HCT116 (cell line): ENCODE measurements around the gene NOTCH4. TPM values are rescaled to one million over a fixed set of nuclear protein-coding genes. Genes with fewer than 3 reads are reported as not detected.
A peak's percentile ranks its signal among the peaks of the same experiment; 100 is the strongest.

ENCODE experiments used
- ATAC-seq: fragments of 200-7000 bp; cut with Tn5 transposase; 2 replicates; pipeline ENCODE4 v1.9.1; 2020; ENCODE audit warnings: mild to moderate bottlenecking, moderate library complexity
- BruUV-seq: library from RNA; stranded (reverse); fragments of 400-500 nt; replicated peaks from 2 replicates; lab custom pipeline; 2021; lab: Mats Ljungman, UMichigan
- CTCF ChIA-PET: fragments of 300-600 bp; sonication (Branson Sonifier 250); formaldehyde crosslinking; loops from one replicate; lab custom pipeline; 2021; ENCODE audit warnings: antibody characterized with exemption; lab: Charles Lee
- POLR2A ChIA-PET: fragments of 300-600, 350-600 bp; sonication (Branson Sonifier 250); formaldehyde crosslinking; loops from one replicate; lab custom pipeline; 2021; ENCODE audit warnings: antibody characterized with exemption; lab: Charles Lee
- RAD21 ChIA-PET, 2 experiments: fragments of 300-600 bp; sonication (Branson Sonifier 250); formaldehyde crosslinking; loops; one replicate each; lab custom pipeline; 2023; ENCODE audit warnings: low total read pairs in 2 of 2; ENCODE audit not compliant: uncharacterized antibody in 2 of 2, unreplicated experiment in 2 of 2, low non-redundant PET in 1 of 2; lab: Charles Lee
- DNase-seq: peaks from one replicate; pipeline ENCODE4 v3.0.0-alpha.2; 2010; ENCODE audit warnings: low read depth, low spot score
- H2AFZ ChIP-seq: fragments of 200-600 bp; shearing (Covaris generic), sonication (generic); 2 replicates; pipeline ENCODE4 v1.6.1; 2017; ENCODE audit warnings: low read depth, mixed run types, mixed read lengths, antibody characterized with exemption, low read length; ENCODE audit not compliant: poor library complexity, severe bottlenecking
- H3K27ac ChIP-seq: 2 replicates; pipeline ENCODE4 v1.5.1; 2012; ENCODE audit warnings: low read depth, low read length
- H3K27me3 ChIP-seq: fragments of 200-600 bp; sonication (generic); 2 replicates; pipeline ENCODE4 v1.6.1; 2016; ENCODE audit warnings: mixed run types, low read length, mixed read lengths; ENCODE audit not compliant: insufficient read depth
- H3K36me3 ChIP-seq, 2 experiments: fragments of 200-500 bp in 1 of 2; fragments of 200-600 bp in 1 of 2; sonication (Bioruptor generic) in 1 of 2; sonication (generic) in 1 of 2; 2 replicates each; pipeline versions ENCODE4 v1.5.1 to v1.6.1; 2014 to 2016; ENCODE audit warnings: low read length in 2 of 2, inconsistent platforms in 1 of 2, mixed read lengths in 1 of 2, mixed run types in 1 of 2; ENCODE audit not compliant: insufficient read depth in 2 of 2, control insufficient read depth in 1 of 2
- H3K4me1 ChIP-seq, 2 experiments: fragments of 200-600 bp in 1 of 2; sonication (generic) in 1 of 2; 2 replicates each; pipeline versions ENCODE4 v1.5.1 to v1.6.1; 2012 to 2017; ENCODE audit warnings: low read length in 2 of 2, inconsistent platforms in 1 of 2, mild to moderate bottlenecking in 1 of 2, mixed read lengths in 1 of 2, mixed run types in 1 of 2, moderate library complexity in 1 of 2; ENCODE audit not compliant: insufficient read depth in 2 of 2, control insufficient read depth in 1 of 2
- H3K4me2 ChIP-seq: fragments of 200-600 bp; sonication (generic); 2 replicates; pipeline ENCODE4 v1.6.1; 2017; ENCODE audit warnings: mixed run types, low read length, mixed read lengths
- H3K4me3 ChIP-seq, 2 experiments: fragments of 200-600 bp in 1 of 2; sonication (generic) in 1 of 2; replicated peaks in 1 of 2; 2 replicates each; pipeline ENCODE4 v1.5.1; 2011 to 2016; ENCODE audit warnings: low read length in 2 of 2, control low read depth in 1 of 2, low read depth in 1 of 2, mild to moderate bottlenecking in 1 of 2, mixed read lengths in 1 of 2, mixed run types in 1 of 2
- H3K79me2 ChIP-seq: fragments of 200-600 bp; sonication (generic); 2 replicates; pipeline ENCODE4 v1.6.1; 2017; ENCODE audit warnings: mild to moderate bottlenecking, mixed run types, low read length, moderate library complexity, mixed read lengths; ENCODE audit not compliant: insufficient read depth
- H3K9ac ChIP-seq: fragments of 200-600 bp; sonication (generic); 2 replicates; pipeline ENCODE4 v1.6.1; 2016; ENCODE audit warnings: low read length, mixed read lengths
- H3K9me2 ChIP-seq: fragments of 200-600 bp; sonication (generic), shearing (Covaris generic); 2 replicates; pipeline ENCODE4 v1.6.1; 2017; ENCODE audit warnings: mixed run types, mild to moderate bottlenecking, moderate library complexity; ENCODE audit not compliant: insufficient read depth
- H3K9me3 ChIP-seq, 2 experiments: fragments of 200-500 bp in 1 of 2; fragments of 200-600 bp in 1 of 2; sonication (Bioruptor generic) in 1 of 2; sonication (generic) in 1 of 2; 2 replicates each; pipeline ENCODE4 v1.6.1; 2014 to 2017; ENCODE audit warnings: low read length in 2 of 2, mixed read lengths in 2 of 2, inconsistent platforms in 1 of 2, low read depth in 1 of 2, mild to moderate bottlenecking in 1 of 2, mixed run types in 1 of 2, moderate library complexity in 1 of 2; ENCODE audit not compliant: control insufficient read depth in 1 of 2, insufficient read depth in 1 of 2
- H4K20me1 ChIP-seq: fragments of 200-600 bp; sonication (generic), shearing (Covaris generic); 2 replicates; pipeline ENCODE4 v1.6.1; 2017; ENCODE audit warnings: mixed run types, mild to moderate bottlenecking, moderate library complexity; ENCODE audit not compliant: insufficient read depth
- EGR1 ChIP-seq: IDR thresholded peaks from 2 replicates; pipeline ENCODE4 v1.6.1; 2012; ENCODE audit warnings: low read depth
- EZH2 ChIP-seq: fragments of 200-600 bp; sonication (generic); IDR thresholded peaks from 2 replicates; pipeline ENCODE4 v1.6.1; 2017; ENCODE audit warnings: antibody characterized with exemption, mixed run types
- EZH2phosphoT487 ChIP-seq: fragments of 200-600 bp; IDR thresholded peaks from 2 replicates; pipeline ENCODE4 v1.6.1; 2018; ENCODE audit warnings: antibody characterized with exemption, borderline replicate concordance
- RAD21 ChIP-seq: IDR thresholded peaks from 2 replicates; pipeline ENCODE4 v1.6.1; 2012; ENCODE audit warnings: low read depth, mild to moderate bottlenecking
- ZFX ChIP-seq: fragments of 450-650 bp; IDR thresholded peaks from 2 replicates; pipeline ENCODE4 v1.6.1; 2017
- intact Hi-C: fragments of 100-400 bp; cut with micrococcal nuclease; formaldehyde crosslinking; loops from 2 replicates; pipeline ENCODE4 v1.10.0; 2022
- total RNA-seq: library from RNA; stranded (reverse); gene quantifications from one replicate; pipeline ENCODE4 v1.2.1, GENCODE V29; 2021; ENCODE audit not compliant: unreplicated experiment
- TF ChIP-seq, protein P1 (sequence below): IDR thresholded peaks from 2 replicates; pipeline ENCODE4 v1.6.1; 2012
- TF ChIP-seq, protein P2 (sequence below): IDR thresholded peaks from 2 replicates; pipeline ENCODE4 v1.6.1; 2012; ENCODE audit warnings: low read depth

Gene NOTCH4
- total RNA-seq, 1 experiment from 2014 or later, result 0.81 TPM

DNA sequence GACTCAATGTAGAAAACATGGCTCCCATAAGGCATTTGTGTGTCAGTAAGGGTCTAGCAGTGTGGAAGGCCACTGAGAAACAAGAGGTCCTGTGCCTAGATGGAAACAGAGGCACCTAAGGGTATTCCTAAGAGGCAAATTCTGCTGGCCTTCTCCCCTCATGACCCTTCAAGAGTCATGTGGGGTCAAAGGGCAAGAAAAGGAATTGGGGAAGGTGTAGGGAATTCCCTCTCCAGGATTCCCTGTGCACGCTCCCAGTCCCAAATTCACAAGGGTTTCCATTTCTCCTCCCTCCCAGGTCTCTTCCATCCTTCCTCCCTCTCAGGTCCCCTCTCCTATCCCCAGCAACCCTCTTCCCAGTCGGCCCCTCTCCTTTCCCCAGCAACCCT, 48.6 kb downstream of the NOTCH4 start:
- TF ChIP-seq RAD21, result no peak
- no peak for TF ChIP-seq EZH2
- H3K79me2 ChIP-seq, result peaks cover 24% of the 10 kb centered on the region
- CTCF ChIA-PET, result no interaction called here
- no peaks in the 10 kb centered on the region for H3K27me3 ChIP-seq
- no peak for DNase-seq
- peak overlapping the region; percentile 93 to 98 for H3K4me3 ChIP-seq
- no peaks in the 10 kb centered on the region for H3K9me2 ChIP-seq
- intact Hi-C loops, result no loop called here
- H3K9ac ChIP-seq, result peak overlapping the region; percentile 90
- H3K4me2 ChIP-seq, result peak overlapping the region; percentile 97
- peak overlapping the region; percentile 76 for H3K27ac ChIP-seq
- no peaks in the 10 kb centered on the region for H3K9me3 ChIP-seq
- H4K20me1 ChIP-seq, result no peaks in the 10 kb centered on the region
- POLR2A ChIA-PET, result no interaction called here
- RAD21 ChIA-PET, result no interaction called here
- BruUV-seq, result TSS peak; percentile 63
- H2AFZ ChIP-seq, result no peak overlapping the region
- no peak for ATAC-seq
- peaks cover 24 to 52% of the 10 kb centered on the region in 2 experiments for H3K4me1 ChIP-seq
- H3K36me3 ChIP-seq, result peaks cover 0 to 4% of the 10 kb centered on the region in 2 experiments; a peak in 1 of 4 replicates

DNA sequence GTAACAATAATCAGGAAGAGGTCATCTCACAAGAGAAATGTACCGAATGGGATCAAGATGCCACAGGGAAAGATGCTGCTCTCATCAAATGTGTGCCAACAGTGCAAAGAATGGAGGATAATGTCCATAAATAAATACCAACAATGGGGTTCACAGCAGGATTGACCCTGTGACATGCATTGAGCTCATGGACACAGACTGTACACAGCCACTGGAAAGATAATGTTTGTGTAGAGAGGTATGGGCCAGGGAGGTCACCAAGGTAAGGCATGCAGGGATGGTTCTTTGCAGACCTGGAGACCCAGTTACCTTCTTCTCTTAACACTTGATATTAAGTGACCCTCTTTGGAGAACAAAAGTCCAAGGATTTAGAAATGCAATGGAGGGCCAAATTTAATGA, 49.5 kb downstream of the NOTCH4 start:
- ChIA-PET CTCF (no interaction called here), RAD21 (no interaction called here)

More for the DNA sequence above, 49.5 kb downstream of the NOTCH4 start:
- peaks cover 23 to 51% of the 10 kb centered on the region in 2 experiments for H3K4me1 ChIP-seq
- H3K4me3 ChIP-seq, result peak overlapping the region in 1 of 2 experiments; percentile 98; a peak in 1 of 4 replicates
- H3K36me3 ChIP-seq, result peaks cover 0 to 11% of the 10 kb centered on the region in 2 experiments; a peak in 3 of 4 replicates
- ATAC-seq (no peak), DNase-seq (no peak)
- H3K9ac ChIP-seq, result no peak overlapping the region
- TF ChIP-seq EZH2, result no peak
- no peak for TF ChIP-seq ZFX
- no peak for TF ChIP-seq EZH2phosphoT487
- no peak for TF ChIP-seq EGR1
- TF ChIP-seq, protein P1, sequence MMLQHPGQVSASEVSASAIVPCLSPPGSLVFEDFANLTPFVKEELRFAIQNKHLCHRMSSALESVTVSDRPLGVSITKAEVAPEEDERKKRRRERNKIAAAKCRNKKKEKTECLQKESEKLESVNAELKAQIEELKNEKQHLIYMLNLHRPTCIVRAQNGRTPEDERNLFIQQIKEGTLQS, result no peak
- TF ChIP-seq, protein P2, sequence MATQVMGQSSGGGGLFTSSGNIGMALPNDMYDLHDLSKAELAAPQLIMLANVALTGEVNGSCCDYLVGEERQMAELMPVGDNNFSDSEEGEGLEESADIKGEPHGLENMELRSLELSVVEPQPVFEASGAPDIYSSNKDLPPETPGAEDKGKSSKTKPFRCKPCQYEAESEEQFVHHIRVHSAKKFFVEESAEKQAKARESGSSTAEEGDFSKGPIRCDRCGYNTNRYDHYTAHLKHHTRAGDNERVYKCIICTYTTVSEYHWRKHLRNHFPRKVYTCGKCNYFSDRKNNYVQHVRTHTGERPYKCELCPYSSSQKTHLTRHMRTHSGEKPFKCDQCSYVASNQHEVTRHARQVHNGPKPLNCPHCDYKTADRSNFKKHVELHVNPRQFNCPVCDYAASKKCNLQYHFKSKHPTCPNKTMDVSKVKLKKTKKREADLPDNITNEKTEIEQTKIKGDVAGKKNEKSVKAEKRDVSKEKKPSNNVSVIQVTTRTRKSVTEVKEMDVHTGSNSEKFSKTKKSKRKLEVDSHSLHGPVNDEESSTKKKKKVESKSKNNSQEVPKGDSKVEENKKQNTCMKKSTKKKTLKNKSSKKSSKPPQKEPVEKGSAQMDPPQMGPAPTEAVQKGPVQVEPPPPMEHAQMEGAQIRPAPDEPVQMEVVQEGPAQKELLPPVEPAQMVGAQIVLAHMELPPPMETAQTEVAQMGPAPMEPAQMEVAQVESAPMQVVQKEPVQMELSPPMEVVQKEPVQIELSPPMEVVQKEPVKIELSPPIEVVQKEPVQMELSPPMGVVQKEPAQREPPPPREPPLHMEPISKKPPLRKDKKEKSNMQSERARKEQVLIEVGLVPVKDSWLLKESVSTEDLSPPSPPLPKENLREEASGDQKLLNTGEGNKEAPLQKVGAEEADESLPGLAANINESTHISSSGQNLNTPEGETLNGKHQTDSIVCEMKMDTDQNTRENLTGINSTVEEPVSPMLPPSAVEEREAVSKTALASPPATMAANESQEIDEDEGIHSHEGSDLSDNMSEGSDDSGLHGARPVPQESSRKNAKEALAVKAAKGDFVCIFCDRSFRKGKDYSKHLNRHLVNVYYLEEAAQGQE, result no peak
- peaks cover 24% of the 10 kb centered on the region for H3K79me2 ChIP-seq
- no peak overlapping the region for H3K27ac ChIP-seq
- BruUV-seq, result no TSS peak
- no peaks in the 10 kb centered on the region for H3K27me3 ChIP-seq
- H3K9me2 ChIP-seq, result no peaks in the 10 kb centered on the region
- intact Hi-C loops, result no loop called here
- peak overlapping the region; percentile 97 for H3K4me2 ChIP-seq
- no peaks in the 10 kb centered on the region for H4K20me1 ChIP-seq
- no peaks in the 10 kb centered on the region for H3K9me3 ChIP-seq
- POLR2A ChIA-PET, result no interaction called here
- H2AFZ ChIP-seq, result no peak overlapping the region
